ENCODE data around the gene CWF19L1.

The CWF19L1 gene

DNA sequence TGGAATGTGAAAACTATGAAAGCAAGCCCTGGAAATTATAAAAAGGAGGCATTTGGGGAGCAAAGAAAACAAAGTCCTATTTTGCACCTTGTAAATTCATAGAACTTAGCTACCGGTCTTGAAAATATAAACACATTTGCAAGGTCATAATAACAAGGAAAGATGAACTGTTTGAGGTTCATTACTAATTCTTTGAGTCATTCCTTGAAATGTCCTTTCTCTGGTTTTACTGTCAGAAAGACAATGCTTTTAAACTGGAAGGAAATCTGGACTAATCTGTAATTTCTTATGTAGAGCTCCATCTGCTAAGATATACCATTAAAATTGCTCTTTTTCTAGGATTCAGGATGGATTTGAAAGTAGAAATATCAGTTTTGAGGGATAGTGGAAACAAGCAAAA lies 83.0 kb downstream of the CWF19L1 start:
- DNase-seq (ENCODE audit: insufficient read length, low spot score) (no peak), FAIRE-seq (no peak)

- FAIRE-seq = no peak
- DNase-seq (ENCODE audit: insufficient read length, low spot score) = no peak
Measured at GRCh38 chr10:100183481-100183880, 84.0 kb downstream of the CWF19L1 start.

GRCh38 chr10:100182908-100183307 lies 84.5 kb downstream of the CWF19L1 start:
- DNase-seq (ENCODE audit: insufficient read length, low spot score) (no peak), FAIRE-seq (no peak)
